Adrenal gland (tissue), 12 donors: ENCODE results near the gene FCAR. TPM values are rescaled to one million over a fixed set of nuclear protein-coding genes. Genes with fewer than 3 reads are reported as not detected.
"Not testable (repeated sequence)": the region's sequence is repeated elsewhere in the genome, so short reads cannot be mapped to it uniquely, and the experiment has no call there.

Source experiments
- DNase-seq, 7 donors: peaks; one replicate each; pipeline ENCODE4 v3.0.0-alpha.2; 2019 to 2020
- H3K27ac ChIP-seq, 5 donors: fragments of 200-600 bp; sonication (generic) in 4 of 5; 1 replicate in 3 of 5; 2 replicates in 2 of 5; pipeline versions ENCODE4 v1.5.1 to v1.8.0; 2016 to 2020; ENCODE audit warnings: mild to moderate bottlenecking in 1 of 5
- H3K27me3 ChIP-seq: fragments of 200-600 bp; 2 replicates; pipeline ENCODE4 v1.8.0; 2021
- H3K36me3 ChIP-seq, 2 donors: fragments of 200-600 bp; replicated peaks in 1 of 2; 1 replicate in 1 of 2; 2 replicates in 1 of 2; pipeline versions ENCODE4 v1.5.1 to v1.8.0; 2018 to 2022
- H3K4me1 ChIP-seq, 2 donors: fragments of 200-600 bp; replicated peaks in 1 of 2; 1 replicate in 1 of 2; 2 replicates in 1 of 2; pipeline versions ENCODE4 v1.5.1 to v1.8.0; 2018 to 2021
- H3K4me3 ChIP-seq, 4 donors: fragments of 200-600 bp; sonication (generic) in 3 of 4; one replicate each; pipeline ENCODE4 v1.5.1; 2016 to 2018
- H3K9me3 ChIP-seq, 3 donors: fragments of 200-600 bp; sonication (generic) in 1 of 3; replicated peaks in 1 of 3; 1 replicate in 2 of 3; 2 replicates in 1 of 3; pipeline versions ENCODE4 v1.5.1 to v1.8.0; 2016 to 2021
- POLR2A ChIP-seq, 2 donors: fragments of 450-650 bp; IDR thresholded peaks; one replicate each; pipeline ENCODE4 v1.6.1; 2017; ENCODE audit warnings: antibody characterized with exemption in 2 of 2, mild to moderate bottlenecking in 2 of 2, moderate library complexity in 1 of 2
- WGBS, 4 donors: extraction: QIAGEN DNeasy Blood & Tissue Kit in 2 of 4; methylation state at CpG; one replicate each; pipeline versions ENCODE4 v1.1.5 to v1.1.7; 2013 to 2017; 5-methylcytosine and 5-hydroxymethylcytosine counted together
- intact Hi-C, 2 donors: fragments of 100-400 bp; cut with DNase I; formaldehyde crosslinking; loops; one replicate each; pipeline versions ENCODE4 v1.14.1 to v1.15.0; 2022 to 2023
- polyA plus RNA-seq, 3 donors: library from polyadenylated mRNA; stranded (reverse); fragments of 200-250 nt in 2 of 3; fragments of 350-450 nt in 1 of 3; fragmentation: Illumina TruSeq in 1 of 3; extraction: RNeasy Lipid Tissue Mini Kit (QIAGEN cat#74804) in 1 of 3; gene quantifications; one replicate each; pipeline ENCODE4 v1.2.3, GENCODE V29; 2013 to 2014
- total RNA-seq, 9 donors: library from RNA; depleted of rRNA in 4 of 9; stranded (reverse); fragments of >200 nt in 4 of 9; fragments of 120-200 nt in 1 of 9; fragmentation: NEBNext Ultra II Directional in 1 of 9; extraction: Animal tissue kit (Norgen Biotek cat#: 25700) in 1 of 9; gene quantifications; one replicate each; pipeline versions ENCODE4 v1.1.0 to v1.2.4, GENCODE V29; 2013 to 2023
- TF ChIP-seq, protein P1 (sequence below), 6 experiments: fragments of 450-650 bp in 4 of 6; fragments of 200-600 bp in 2 of 6; sonication (generic) in 1 of 6; IDR thresholded peaks; 1 replicate in 5 of 6; 2 replicates in 1 of 6; pipeline versions ENCODE4 v1.5.1 to v1.8.0; 2016 to 2021; ENCODE audit warnings: antibody characterized with exemption in 6 of 6, mild to moderate bottlenecking in 2 of 6, moderate library complexity in 1 of 6
- donor health status: healthy with polysubstance abuse.
- donor health status: Bipolar disorder and iron deficiency.
- donor health status: DM: yes; HTN: yes; CAD: no.
- donor health status: DM: no; HTN: no; CAD: no.
- donor health status: DM: no; HTN: no; CAD: no.
- donor health status: DM: yes; HTN: yes; CAD: no.

The FCAR gene
- total and polyA plus RNA-seq, 12 donors = 0.13 to 3.3 (median 0.39) TPM; not detected in 4

DNA sequence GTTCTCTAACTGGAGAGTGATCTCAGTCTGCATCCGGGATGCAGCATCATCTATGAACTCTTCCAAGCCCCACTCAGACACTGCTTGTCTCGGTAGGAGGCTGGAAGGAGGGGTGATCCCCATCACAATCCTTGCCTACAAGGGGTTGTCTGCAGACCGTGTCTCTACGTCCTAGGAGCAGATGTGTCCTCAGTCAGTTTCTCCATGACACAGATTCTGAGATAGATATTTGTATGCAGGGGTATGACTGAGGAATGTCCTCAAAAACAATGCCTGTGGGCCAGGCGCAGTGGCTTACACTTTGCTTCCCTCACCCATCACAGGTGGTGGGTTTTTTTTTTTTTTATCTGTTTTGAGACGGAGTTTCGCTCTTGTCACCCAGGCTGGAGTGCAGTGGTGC, 32.8 kb downstream of the FCAR start:
- Histone ChIP-seq H3K9me3 (no peaks in the 10 kb centered on the region), H3K4me1 (no peaks in the 10 kb centered on the region), H3K27ac (no peak overlapping the region), H3K4me3 (no peak overlapping the region), H3K27me3 (no peaks in the 10 kb centered on the region), H3K36me3 (no peaks in the 10 kb centered on the region)
- no peak for DNase-seq
- WGBS, 4 donors = 81 to 90% (median 84%) methylated on average over 5 to 7 of the region's 7 CpGs
- no peak for TF ChIP-seq POLR2A (IDR thresholded peaks at IDR 0.05)
- TF ChIP-seq, protein P1, sequence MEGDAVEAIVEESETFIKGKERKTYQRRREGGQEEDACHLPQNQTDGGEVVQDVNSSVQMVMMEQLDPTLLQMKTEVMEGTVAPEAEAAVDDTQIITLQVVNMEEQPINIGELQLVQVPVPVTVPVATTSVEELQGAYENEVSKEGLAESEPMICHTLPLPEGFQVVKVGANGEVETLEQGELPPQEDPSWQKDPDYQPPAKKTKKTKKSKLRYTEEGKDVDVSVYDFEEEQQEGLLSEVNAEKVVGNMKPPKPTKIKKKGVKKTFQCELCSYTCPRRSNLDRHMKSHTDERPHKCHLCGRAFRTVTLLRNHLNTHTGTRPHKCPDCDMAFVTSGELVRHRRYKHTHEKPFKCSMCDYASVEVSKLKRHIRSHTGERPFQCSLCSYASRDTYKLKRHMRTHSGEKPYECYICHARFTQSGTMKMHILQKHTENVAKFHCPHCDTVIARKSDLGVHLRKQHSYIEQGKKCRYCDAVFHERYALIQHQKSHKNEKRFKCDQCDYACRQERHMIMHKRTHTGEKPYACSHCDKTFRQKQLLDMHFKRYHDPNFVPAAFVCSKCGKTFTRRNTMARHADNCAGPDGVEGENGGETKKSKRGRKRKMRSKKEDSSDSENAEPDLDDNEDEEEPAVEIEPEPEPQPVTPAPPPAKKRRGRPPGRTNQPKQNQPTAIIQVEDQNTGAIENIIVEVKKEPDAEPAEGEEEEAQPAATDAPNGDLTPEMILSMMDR (IDR thresholded peaks at IDR 0.05) = no peak
- intact Hi-C loops = no loop called here

DNA sequence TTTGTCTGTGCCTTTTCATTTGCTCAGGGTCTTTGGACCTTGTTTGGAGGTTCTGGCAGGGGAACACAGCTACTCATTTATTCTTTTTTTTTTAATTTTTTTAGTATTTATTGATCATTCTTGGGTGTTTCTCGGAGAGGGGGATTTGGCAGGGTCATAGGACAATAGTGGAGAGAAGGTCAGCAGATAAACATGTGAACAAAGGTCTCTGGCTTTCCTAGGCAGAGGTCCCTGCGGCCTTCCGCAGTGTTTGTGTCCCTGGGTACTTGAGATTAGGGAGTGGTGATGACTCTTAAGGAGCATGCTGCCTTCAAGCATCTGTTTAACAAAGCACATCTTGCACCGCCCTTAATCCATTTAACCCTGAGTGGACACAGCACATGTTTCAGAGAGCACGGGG, 33.9 kb downstream of the FCAR start:
- H3K27me3 ChIP-seq, H3K4me3 ChIP-seq, intact Hi-C loops, H3K9me3 ChIP-seq, H3K4me1 ChIP-seq, H3K36me3 ChIP-seq, H3K27ac ChIP-seq, DNase-seq: not testable (repeated sequence)
- 57 to 92% (median 84%) methylated on average over 1 to 5 of the region's 5 CpGs for WGBS, 4 donors

DNA sequence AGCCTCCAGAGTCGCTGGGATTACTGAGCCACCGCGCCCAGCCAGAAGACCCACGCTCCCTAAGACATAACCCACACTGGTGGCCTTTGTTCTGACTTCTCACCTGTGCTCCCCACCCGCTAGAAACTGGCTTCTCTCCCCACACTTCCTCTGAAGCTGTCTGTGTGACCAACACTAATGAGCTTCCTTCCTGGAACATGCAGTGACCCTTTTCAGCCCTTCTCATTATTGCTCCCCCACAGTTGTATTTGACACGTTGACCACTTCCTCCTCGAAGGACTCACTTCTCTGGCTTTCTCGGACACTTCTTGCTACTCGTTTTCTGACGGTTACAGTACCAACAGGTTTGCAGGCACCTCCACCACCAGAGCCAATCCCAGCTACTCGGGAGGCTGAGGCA, 42.8 kb downstream of the FCAR start:
- 57 to 68% (median 65%) methylated on average over 11 of the region's 11 CpGs for WGBS, 4 donors

DNA sequence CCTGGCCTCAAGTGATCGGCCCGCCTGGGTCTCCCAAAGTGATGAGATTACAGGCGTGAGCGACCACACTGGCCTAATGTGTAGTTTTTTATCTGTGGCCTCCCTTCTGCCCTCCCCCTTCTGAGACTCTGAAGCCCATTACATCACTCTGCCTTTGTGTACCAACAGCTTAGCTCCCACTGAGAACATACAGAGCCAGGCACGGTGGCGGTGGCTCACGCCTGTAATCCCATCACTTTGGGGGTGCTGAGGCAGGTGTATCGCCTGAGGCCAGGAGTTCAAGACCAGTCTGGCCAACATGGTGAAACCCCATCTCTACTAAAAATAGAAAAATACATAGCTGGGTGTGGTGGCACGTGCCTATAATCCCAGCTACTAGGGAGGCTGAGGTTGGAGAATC, 44.5 kb downstream of the FCAR start:
- H3K36me3 ChIP-seq = no peaks in the 10 kb centered on the region
- no peaks in the 10 kb centered on the region for H3K4me1 ChIP-seq
- H3K9me3 ChIP-seq = no peaks in the 10 kb centered on the region
- H3K4me3 ChIP-seq = no peak overlapping the region
- WGBS, 4 donors = 82 to 96% (median 86%) methylated on average over 7 to 9 of the region's 9 CpGs
- no peak for DNase-seq
- TF ChIP-seq POLR2A (IDR thresholded peaks at IDR 0.05) = no peak
- TF ChIP-seq, protein P1 (IDR thresholded peaks at IDR 0.05) = no peak
- H3K27ac ChIP-seq = no peak overlapping the region
- H3K27me3 ChIP-seq = peaks cover 5% of the 10 kb centered on the region
- intact Hi-C loops = no loop called here

More for the DNA sequence above, 42.8 kb downstream of the FCAR start:
- Histone ChIP-seq H3K9me3 (no peaks in the 10 kb centered on the region), H3K36me3 (no peaks in the 10 kb centered on the region), H3K4me3 (no peak overlapping the region), H3K27ac (no peak overlapping the region), H3K4me1 (no peaks in the 10 kb centered on the region), H3K27me3 (peaks cover 5% of the 10 kb centered on the region)
- TF ChIP-seq, protein P1 (IDR thresholded peaks at IDR 0.05) = no peak
- no peak for TF ChIP-seq POLR2A (IDR thresholded peaks at IDR 0.05)
- intact Hi-C loops = no loop called here
- no peak for DNase-seq
